ENCODE results near the gene FAM110A. TPM values are rescaled to one million over a fixed set of nuclear protein-coding genes. Genes with fewer than 3 reads are reported as not detected.

The FAM110A gene
- total and polyA plus RNA-seq, 2 donors (not counting 1 experiment from before 2014, with no cell fraction given), result 15.6 to 18.4 TPM

- Histone ChIP-seq H3K9me3 (ENCODE audit: control extremely low read depth in 1 of 3, control insufficient read depth in 2 of 3, insufficient read depth in 1 of 3, low read length in 2 of 3) (peaks cover 0 to 12% (median 4%) of the 10 kb centered on the region in 3 donors), H3K36me3 (replicated peaks in 1 of 2; ENCODE audit: control extremely low read depth in 1 of 2, control insufficient read depth in 1 of 2, extremely low read depth in 1 of 2, insufficient read depth in 2 of 2, low read length in 1 of 2) (no peaks in the 10 kb centered on the region), H3K4me3 (ENCODE audit: control extremely low read depth in 1 of 5, extremely low read depth in 1 of 5, insufficient read depth in 1 of 5, low read depth in 2 of 5, low read length in 4 of 5) (no peak overlapping the region), H2AFZ (ENCODE audit: insufficient read depth, low read depth, low read length, poor library complexity, severe bottlenecking) (no peak overlapping the region), H3K9ac (ENCODE audit: low read length) (no peak overlapping the region), H4K20me1 (ENCODE audit: control insufficient read depth, insufficient read depth, low read length, poor library complexity, severe bottlenecking) (no peaks in the 10 kb centered on the region), H3K4me2 (replicated peaks; ENCODE audit: low read depth, low read length, poor library complexity, severe bottlenecking) (no peak overlapping the region), H3K4me1 (ENCODE audit: control insufficient read depth in 2 of 2, insufficient read depth in 2 of 2, low read length in 2 of 2) (no peaks in the 10 kb centered on the region), H3K27ac (ENCODE audit: low read length in 2 of 2) (no peak overlapping the region), H3K27me3 (replicated peaks in 1 of 4; ENCODE audit: control extremely low read depth in 1 of 4, control insufficient read depth in 3 of 4, insufficient read depth in 4 of 4, low read length in 3 of 4) (no peaks in the 10 kb centered on the region), H3K79me2 (ENCODE audit: control insufficient read depth, insufficient read depth, low read length) (no peaks in the 10 kb centered on the region)
- Mint-ChIP-seq H3K27ac (no peak overlapping the region), H3K4me3 (no peak overlapping the region), H3K9me3 (ENCODE audit: insufficient read depth) (peaks cover 6% of the 10 kb centered on the region), H3K27me3 (peaks cover 42% of the 10 kb centered on the region), H3K4me1 (no peaks in the 10 kb centered on the region)
- intact Hi-C loops (cut with micrococcal nuclease), result no loop called here
- no peak for TF ChIP-seq EZH2 (IDR thresholded peaks at IDR 0.05; ENCODE audit: borderline replicate concordance, insufficient read depth, low read depth, low read length, poor library complexity, severe bottlenecking)
- no peak for TF ChIP-seq CTCF (IDR thresholded peaks at IDR 0.05)
- WGBS (ENCODE audit: insufficient coverage), result 100% methylated on average over 1 of the region's 2 CpGs
- ATAC-seq (ENCODE audit: low read depth), result no peak
- CTCF ChIA-PET, result no interaction called here
- POLR2A ChIA-PET, result no interaction called here
- DNase-seq, result no peak
These were observed 42.5 kb upstream of the FAM110A start for GRCh38 chr20:791056-791455.

- H3K4me1 Mint-ChIP-seq, result no peaks in the 10 kb centered on the region
- 94% methylated on average over 10 of the region's 18 CpGs for WGBS (ENCODE audit: insufficient coverage)
- H3K27ac Mint-ChIP-seq, result no peak overlapping the region
- intact Hi-C loops (cut with micrococcal nuclease), result no loop called here
- CTCF ChIA-PET, result no interaction called here
- no peak for TF ChIP-seq CTCF (IDR thresholded peaks at IDR 0.05)
- no peak for TF ChIP-seq EZH2 (IDR thresholded peaks at IDR 0.05; ENCODE audit: borderline replicate concordance, insufficient read depth, low read depth, low read length, poor library complexity, severe bottlenecking)
- POLR2A ChIA-PET, result no interaction called here
- peaks cover 32% of the 10 kb centered on the region for H3K27me3 Mint-ChIP-seq
- Histone ChIP-seq H2AFZ (ENCODE audit: insufficient read depth, low read depth, low read length, poor library complexity, severe bottlenecking) (no peak overlapping the region), H4K20me1 (ENCODE audit: control insufficient read depth, insufficient read depth, low read length, poor library complexity, severe bottlenecking) (no peaks in the 10 kb centered on the region), H3K9me3 (ENCODE audit: control extremely low read depth in 1 of 3, control insufficient read depth in 2 of 3, insufficient read depth in 1 of 3, low read length in 2 of 3) (peaks cover 0 to 12% (median 4%) of the 10 kb centered on the region in 3 donors), H3K4me3 (ENCODE audit: control extremely low read depth in 1 of 5, extremely low read depth in 1 of 5, insufficient read depth in 1 of 5, low read depth in 2 of 5, low read length in 4 of 5) (no peak overlapping the region), H3K79me2 (ENCODE audit: control insufficient read depth, insufficient read depth, low read length) (no peaks in the 10 kb centered on the region), H3K36me3 (replicated peaks in 1 of 2; ENCODE audit: control extremely low read depth in 1 of 2, control insufficient read depth in 1 of 2, extremely low read depth in 1 of 2, insufficient read depth in 2 of 2, low read length in 1 of 2) (no peaks in the 10 kb centered on the region), H3K27me3 (replicated peaks in 1 of 4; ENCODE audit: control extremely low read depth in 1 of 4, control insufficient read depth in 3 of 4, insufficient read depth in 4 of 4, low read length in 3 of 4) (no peaks in the 10 kb centered on the region), H3K9ac (ENCODE audit: low read length) (no peak overlapping the region), H3K4me2 (replicated peaks; ENCODE audit: low read depth, low read length, poor library complexity, severe bottlenecking) (no peak overlapping the region), H3K4me1 (ENCODE audit: control insufficient read depth in 2 of 2, insufficient read depth in 2 of 2, low read length in 2 of 2) (no peaks in the 10 kb centered on the region), H3K27ac (ENCODE audit: low read length in 2 of 2) (no peak overlapping the region)
- no peak overlapping the region for H3K4me3 Mint-ChIP-seq
- DNase-seq, result no peak
- peaks cover 6% of the 10 kb centered on the region for H3K9me3 Mint-ChIP-seq (ENCODE audit: insufficient read depth)
- no peak for ATAC-seq (ENCODE audit: low read depth)
These were observed 41.3 kb upstream of the FAM110A start for GRCh38 chr20:792248-792647.

Measured in B cell (primary cell).